Karpas-422 (cell line): ENCODE results near the gene HOXC10. TPM values are rescaled to one million over a fixed set of nuclear protein-coding genes. Genes with fewer than 3 reads are reported as not detected.

Experiments used
- DNase-seq: peaks from one replicate; pipeline ENCODE4 v3.0.0-alpha.2; 2015
- H2AFZ ChIP-seq: fragments of 200-600 bp; sonication (generic); 2 replicates; pipeline ENCODE4 v1.6.1; 2014; ENCODE audit warnings: antibody characterized with exemption, low read length, mixed read lengths
- H3K27ac ChIP-seq: fragments of 200-600 bp; sonication (generic); 2 replicates; pipeline ENCODE4 v1.5.1; 2014; ENCODE audit warnings: mild to moderate bottlenecking, low read length, moderate library complexity
- H3K27me3 ChIP-seq: fragments of 200-600 bp; sonication (generic); 2 replicates; pipeline ENCODE4 v1.6.1; 2014; ENCODE audit warnings: low read length, mixed read lengths
- H3K36me3 ChIP-seq: fragments of 200-600 bp; sonication (generic); 2 replicates; pipeline ENCODE4 v1.6.1; 2014; ENCODE audit warnings: low read length, mixed read lengths; ENCODE audit not compliant: insufficient read depth
- H3K4me1 ChIP-seq: fragments of 200-600 bp; sonication (generic); 2 replicates; pipeline ENCODE4 v1.6.1; 2014; ENCODE audit warnings: mild to moderate bottlenecking, low read length, mixed read lengths
- H3K4me2 ChIP-seq: fragments of 200-600 bp; sonication (generic); 2 replicates; pipeline ENCODE4 v1.6.1; 2014; ENCODE audit warnings: low read length, low read depth, mild to moderate bottlenecking; ENCODE audit not compliant: poor library complexity, severe bottlenecking
- H3K4me3 ChIP-seq: fragments of 200-600 bp; sonication (generic); 2 replicates; pipeline ENCODE4 v1.5.1; 2014; ENCODE audit warnings: mild to moderate bottlenecking, antibody characterized with exemption, low read length, mixed read lengths
- H3K79me2 ChIP-seq: fragments of 200-600 bp; sonication (generic); 2 replicates; pipeline ENCODE4 v1.6.1; 2014; ENCODE audit warnings: mild to moderate bottlenecking, low read length, mixed read lengths
- H3K9ac ChIP-seq: fragments of 200-600 bp; sonication (generic); 2 replicates; pipeline ENCODE4 v1.6.0; 2014; ENCODE audit warnings: low read length
- H3K9me2 ChIP-seq: fragments of 200-600 bp; sonication (generic), shearing (Covaris generic); replicated peaks from 2 replicates; pipeline ENCODE4 v1.6.0; 2014; ENCODE audit warnings: mild to moderate bottlenecking, low read length, moderate library complexity; ENCODE audit not compliant: insufficient read depth
- H3K9me3 ChIP-seq: fragments of 300-700, 200-600 bp; sonication (generic); 2 replicates; pipeline ENCODE4 v1.6.1; 2014; ENCODE audit warnings: low read length, mixed read lengths
- H4K20me1 ChIP-seq: fragments of 200-600 bp; sonication (generic); 2 replicates; pipeline ENCODE4 v1.6.1; 2014; ENCODE audit warnings: mild to moderate bottlenecking, antibody characterized with exemption, low read length, low read depth; ENCODE audit not compliant: insufficient read depth
- total RNA-seq: library from RNA; depleted of rRNA; stranded (reverse); fragments of >200 nt; shearing (Covaris generic); gene quantifications from 2 replicates; pipeline ENCODE4 v1.2.3, GENCODE V29; 2014; ENCODE audit warnings: low replicate concordance

HOXC10 gene
- total RNA-seq, 1 experiment from 2014 or later = not detected

DNA sequence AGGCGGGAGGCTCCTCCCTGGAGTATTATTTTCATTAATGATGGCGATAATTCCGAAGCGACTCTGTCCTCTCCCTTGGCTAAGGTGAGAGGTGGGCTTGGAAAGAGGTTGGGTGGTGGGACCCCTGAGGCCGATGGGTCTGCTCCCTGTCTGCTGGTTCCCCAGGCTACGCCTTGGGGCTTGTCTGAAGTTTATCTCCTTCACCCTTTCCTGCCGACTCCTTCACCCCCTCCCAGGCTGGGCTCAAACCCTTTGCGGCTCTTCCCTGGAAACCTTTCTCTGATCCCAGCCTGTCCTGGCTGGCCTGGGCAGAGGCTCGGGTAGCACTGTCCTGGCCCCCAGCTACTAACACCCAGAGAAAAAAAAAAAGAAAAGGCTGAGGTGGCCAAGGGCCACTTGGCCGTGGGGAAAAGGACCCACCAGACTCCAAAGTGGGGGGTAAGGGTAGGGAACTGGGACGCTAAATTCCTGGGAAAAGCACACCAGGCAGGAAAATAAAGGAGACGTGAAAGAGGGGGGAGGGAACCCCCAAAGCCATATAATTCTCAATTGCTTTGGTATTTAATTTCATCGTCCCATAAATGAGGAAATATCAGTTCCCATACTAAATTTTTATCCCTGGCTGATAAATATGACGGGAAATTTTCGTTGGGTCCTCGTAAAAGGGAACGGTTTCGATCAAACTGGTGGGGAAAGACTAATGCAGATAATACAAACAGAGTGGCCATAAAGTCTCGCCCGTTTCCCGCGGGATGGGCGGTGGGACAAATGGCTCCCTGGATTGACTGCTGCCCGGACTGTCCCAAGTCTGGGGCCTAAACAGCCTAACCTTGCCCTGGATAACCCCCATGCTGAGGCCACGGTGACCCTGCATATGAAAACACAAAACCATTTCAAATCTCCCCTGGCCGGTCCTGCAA, 2.0 kb upstream of the HOXC10 start:
- Histone ChIP-seq H3K9me2 (no peaks in the 10 kb centered on the region), H3K27me3 (no peaks in the 10 kb centered on the region)

DNA sequence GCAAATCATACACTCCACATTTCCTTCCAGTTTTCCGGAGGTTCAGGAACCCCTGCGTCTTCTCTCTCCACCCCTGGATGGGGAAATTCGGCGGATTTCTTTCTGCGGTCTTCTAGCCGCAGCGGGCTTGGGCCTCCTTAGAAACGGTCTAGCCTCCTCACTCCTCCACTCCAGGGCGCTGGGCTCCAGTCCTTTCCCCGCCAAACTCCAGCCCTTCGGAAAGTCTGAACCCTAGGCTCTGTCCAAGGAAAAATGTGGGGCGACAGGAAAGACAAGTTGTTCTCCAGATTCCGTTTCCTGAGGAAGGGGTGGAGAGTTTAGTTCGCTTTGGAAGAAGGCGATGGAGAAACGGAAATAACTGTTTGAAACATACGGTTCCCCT, 1.4 kb upstream of the HOXC10 start:
- no peak overlapping the region for H2AFZ ChIP-seq

More for the DNA sequence above, 2.0 kb upstream of the HOXC10 start:
- Histone ChIP-seq H4K20me1 (no peaks in the 10 kb centered on the region), H2AFZ (no peak overlapping the region), H3K36me3 (no peaks in the 10 kb centered on the region), H3K27ac (no peak overlapping the region), H3K9me3 (no peaks in the 10 kb centered on the region), H3K79me2 (no peaks in the 10 kb centered on the region), H3K9ac (no peak overlapping the region), H3K4me1 (peaks cover 6% of the 10 kb centered on the region), H3K4me3 (no peak overlapping the region), H3K4me2 (no peak overlapping the region)
- no peak for DNase-seq

DNA sequence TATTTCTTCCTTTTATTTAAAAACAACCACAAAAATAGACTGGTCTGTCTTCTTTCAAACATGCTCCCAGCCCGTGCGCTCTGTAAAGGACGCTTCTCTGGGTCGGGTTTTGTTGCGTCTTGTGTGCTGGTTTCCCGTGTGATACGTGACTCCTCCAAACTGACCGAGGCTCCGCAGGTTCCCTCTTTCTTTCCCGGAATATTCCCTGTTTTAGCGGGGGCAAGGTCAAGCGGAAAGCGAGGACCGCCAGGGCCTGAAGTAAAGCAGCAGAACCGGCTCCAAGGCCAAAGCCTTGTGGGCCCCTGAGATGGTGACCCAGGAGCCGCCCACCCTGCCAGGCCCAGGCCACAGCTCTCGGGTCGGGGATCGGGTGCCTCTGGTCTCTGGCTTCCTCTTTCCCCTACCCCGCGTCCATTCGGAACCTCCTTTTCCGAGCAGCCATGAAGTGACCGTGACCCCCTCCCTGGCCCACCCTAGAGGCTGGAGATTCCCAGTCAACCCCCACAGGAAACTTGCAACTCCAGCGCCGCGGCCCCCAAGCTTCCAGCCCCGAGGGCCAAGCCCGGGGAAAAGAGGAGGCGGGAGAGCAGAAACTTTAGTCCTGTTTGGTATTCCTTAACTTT, 885 bp upstream of the HOXC10 start:
- Histone ChIP-seq H3K79me2 (no peaks in the 10 kb centered on the region), H4K20me1 (no peaks in the 10 kb centered on the region), H3K9ac (no peak overlapping the region), H2AFZ (no peak overlapping the region), H3K4me3 (no peak overlapping the region; the same call in 1 of the 2 replicates), H3K4me1 (peaks cover 11% of the 10 kb centered on the region), H3K9me3 (no peaks in the 10 kb centered on the region), H3K27ac (no peak overlapping the region), H3K27me3 (no peaks in the 10 kb centered on the region), H3K9me2 (no peaks in the 10 kb centered on the region), H3K4me2 (no peak overlapping the region), H3K36me3 (no peaks in the 10 kb centered on the region)
- no peak for DNase-seq

More for the DNA sequence above, 1.4 kb upstream of the HOXC10 start:
- no peaks in the 10 kb centered on the region for H4K20me1 ChIP-seq
- no peak overlapping the region for H3K4me2 ChIP-seq
- H3K27me3 ChIP-seq = no peaks in the 10 kb centered on the region
- DNase-seq = no peak
- no peak overlapping the region for H3K4me3 ChIP-seq
- no peaks in the 10 kb centered on the region for H3K79me2 ChIP-seq
- no peaks in the 10 kb centered on the region for H3K9me3 ChIP-seq
- H3K9ac ChIP-seq = no peak overlapping the region
- H3K36me3 ChIP-seq = no peaks in the 10 kb centered on the region
- H3K27ac ChIP-seq = no peak overlapping the region
- peaks cover 6% of the 10 kb centered on the region for H3K4me1 ChIP-seq
- H3K9me2 ChIP-seq = no peaks in the 10 kb centered on the region

DNA sequence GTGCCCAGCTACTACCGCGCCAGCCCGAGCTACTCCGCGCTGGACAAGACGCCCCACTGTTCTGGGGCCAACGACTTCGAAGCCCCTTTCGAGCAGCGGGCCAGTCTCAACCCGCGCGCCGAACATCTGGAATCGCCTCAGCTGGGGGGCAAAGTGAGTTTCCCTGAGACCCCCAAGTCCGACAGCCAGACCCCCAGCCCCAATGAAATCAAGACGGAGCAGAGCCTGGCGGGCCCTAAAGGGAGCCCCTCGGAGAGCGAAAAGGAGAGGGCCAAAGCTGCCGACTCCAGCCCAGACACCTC, 697 bp downstream of the HOXC10 start:
- no peaks in the 10 kb centered on the region for H4K20me1 ChIP-seq
- H3K4me1 ChIP-seq = peaks cover 19% of the 10 kb centered on the region
- H3K27me3 ChIP-seq = no peaks in the 10 kb centered on the region
- H3K9me2 ChIP-seq = no peaks in the 10 kb centered on the region
- H3K4me2 ChIP-seq = no peak overlapping the region
- no peaks in the 10 kb centered on the region for H3K79me2 ChIP-seq
- no peak for DNase-seq
- H3K27ac ChIP-seq = no peak overlapping the region
- H3K9me3 ChIP-seq = no peaks in the 10 kb centered on the region
- no peak overlapping the region for H3K4me3 ChIP-seq
- no peak overlapping the region for H2AFZ ChIP-seq
- no peaks in the 10 kb centered on the region for H3K36me3 ChIP-seq
- no peak overlapping the region for H3K9ac ChIP-seq

DNA sequence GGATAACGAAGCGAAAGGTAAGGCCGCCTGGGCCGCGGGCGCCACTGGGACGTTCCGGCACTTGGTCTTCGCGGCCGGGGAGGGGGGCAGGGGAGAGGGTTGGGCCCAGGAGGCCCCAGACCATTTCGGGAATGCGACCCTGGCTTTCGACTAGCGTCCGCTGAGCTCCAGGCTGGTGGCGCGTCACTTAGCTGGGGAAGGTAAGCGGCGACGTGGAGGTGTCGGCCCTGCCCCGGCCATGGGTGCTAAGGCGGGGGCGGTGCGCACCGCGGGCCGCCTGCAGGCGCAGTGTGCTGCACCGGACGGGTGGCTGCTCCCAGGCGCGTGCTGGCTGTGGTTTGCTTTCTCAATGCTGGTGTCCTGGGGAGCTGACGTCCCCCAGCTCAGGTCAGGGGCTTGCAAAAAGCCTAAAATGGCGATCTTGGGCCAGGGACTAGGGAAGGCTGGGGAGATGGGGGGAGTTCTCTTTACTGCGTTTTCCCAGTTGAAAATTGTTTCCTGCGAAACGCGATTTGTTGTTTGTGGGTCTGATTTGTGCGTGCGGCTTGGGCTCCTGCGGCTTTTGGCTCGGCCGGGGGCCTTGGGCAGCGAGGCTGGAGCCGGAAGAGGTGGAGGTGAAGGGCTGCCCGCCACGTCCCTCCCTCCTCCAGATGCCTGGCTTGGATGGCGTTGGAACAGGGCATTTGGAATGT, 1.2 kb downstream of the HOXC10 start:
- no peak overlapping the region for H3K4me3 ChIP-seq
- H3K79me2 ChIP-seq = no peaks in the 10 kb centered on the region
- H4K20me1 ChIP-seq = no peaks in the 10 kb centered on the region
- H3K9me3 ChIP-seq = no peaks in the 10 kb centered on the region
- no peaks in the 10 kb centered on the region for H3K27me3 ChIP-seq
- no peak overlapping the region for H3K27ac ChIP-seq
- DNase-seq = no peak
- no peak overlapping the region for H3K9ac ChIP-seq
- no peaks in the 10 kb centered on the region for H3K9me2 ChIP-seq
- no peak overlapping the region for H3K4me2 ChIP-seq
- peaks cover 19% of the 10 kb centered on the region for H3K4me1 ChIP-seq
- H3K36me3 ChIP-seq = no peaks in the 10 kb centered on the region
- H2AFZ ChIP-seq = no peak overlapping the region

DNA sequence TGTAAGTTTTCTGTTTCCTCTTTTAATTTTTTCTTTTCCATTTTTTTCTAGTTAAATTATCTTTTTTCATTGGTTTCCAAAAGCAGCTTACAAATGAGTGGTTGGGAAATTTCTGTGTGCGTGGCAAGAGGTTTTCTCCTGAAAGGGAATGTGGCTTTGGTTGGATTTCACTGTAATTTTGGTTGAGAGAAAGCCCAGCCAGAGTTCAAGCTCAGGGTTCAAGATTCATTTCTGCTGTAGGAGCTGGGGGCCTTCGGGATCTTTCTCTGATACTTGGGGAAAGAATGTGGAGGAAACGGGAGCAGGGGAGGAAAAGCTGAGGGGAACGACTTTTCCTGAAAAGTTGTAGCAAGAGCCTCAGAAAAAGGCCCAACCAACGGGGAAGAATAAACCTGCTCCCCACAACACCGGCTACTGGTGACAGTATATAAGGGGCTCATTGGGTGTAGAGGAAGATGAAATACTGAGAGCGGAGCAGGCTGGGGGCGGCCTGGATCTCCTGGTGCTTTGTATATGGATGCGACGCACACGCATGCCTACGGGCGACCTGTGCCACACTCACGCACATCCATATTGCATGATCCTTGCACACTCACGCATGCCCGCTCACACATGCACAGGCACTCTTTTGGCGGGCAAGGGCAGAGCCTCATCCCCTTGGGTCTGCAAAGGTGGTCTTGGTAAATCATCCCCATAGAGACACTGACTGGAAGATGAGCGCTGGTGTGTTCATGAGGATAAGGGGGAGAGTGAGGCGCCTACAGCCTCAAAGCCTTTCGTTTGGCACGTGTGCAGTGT, 1.9 kb downstream of the HOXC10 start:
- H3K9me3 ChIP-seq = no peaks in the 10 kb centered on the region
- no peaks in the 10 kb centered on the region for H3K9me2 ChIP-seq
- H3K27ac ChIP-seq = no peak overlapping the region
- peaks cover 19% of the 10 kb centered on the region for H3K4me1 ChIP-seq
- H3K79me2 ChIP-seq = no peaks in the 10 kb centered on the region
- no peak overlapping the region for H3K4me3 ChIP-seq
- H3K27me3 ChIP-seq = no peaks in the 10 kb centered on the region
- DNase-seq = no peak
- H3K4me2 ChIP-seq = no peak overlapping the region
- H2AFZ ChIP-seq = no peak overlapping the region
- H3K36me3 ChIP-seq = no peaks in the 10 kb centered on the region
- no peak overlapping the region for H3K9ac ChIP-seq
- no peaks in the 10 kb centered on the region for H4K20me1 ChIP-seq

DNA sequence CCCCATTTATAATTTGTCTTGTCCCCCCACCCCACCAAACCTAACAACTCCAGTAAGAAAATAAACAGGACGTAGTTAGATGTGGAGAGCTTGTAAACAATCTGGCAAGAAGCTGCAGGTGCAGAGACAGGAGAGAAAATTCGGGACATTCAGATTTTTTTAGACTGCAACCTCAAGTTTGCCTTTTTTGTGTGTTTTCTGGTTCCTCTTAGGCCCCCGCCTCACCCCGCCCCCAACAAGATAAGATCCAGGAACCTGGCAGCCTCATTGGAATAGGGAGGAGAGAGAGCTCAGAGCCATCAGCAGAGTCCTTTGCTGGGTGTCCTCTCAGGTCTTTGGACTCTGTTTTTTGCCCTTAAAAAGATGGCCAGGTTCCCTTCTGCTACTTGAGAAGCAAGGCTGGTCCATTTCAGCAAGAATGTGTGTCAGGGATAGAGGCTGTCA, 2.9 kb downstream of the HOXC10 start:
- H3K36me3 ChIP-seq = no peaks in the 10 kb centered on the region
- H3K27ac ChIP-seq = no peak overlapping the region
- no peaks in the 10 kb centered on the region for H3K9me2 ChIP-seq
- no peak for DNase-seq
- no peaks in the 10 kb centered on the region for H3K9me3 ChIP-seq
- H3K4me1 ChIP-seq = peaks cover 19% of the 10 kb centered on the region
- no peak overlapping the region for H3K4me3 ChIP-seq
- no peaks in the 10 kb centered on the region for H3K79me2 ChIP-seq
- no peaks in the 10 kb centered on the region for H3K27me3 ChIP-seq
- H3K9ac ChIP-seq = no peak overlapping the region
- no peak overlapping the region for H2AFZ ChIP-seq
- H4K20me1 ChIP-seq = no peaks in the 10 kb centered on the region
- no peak overlapping the region for H3K4me2 ChIP-seq
